Kidney glomerular epithelial cell (primary cell): ENCODE results near the gene DLGAP1.

Experiments used
- DNase-seq: peaks from one replicate; lab custom pipeline; 2025; lab: John Stamatoyannopoulos, UW

Gene DLGAP1

GRCh38 chr18:3773303-3773702 lies 681.8 kb downstream of the DLGAP1 start:
- peak; percentile 23 for DNase-seq

DNA sequence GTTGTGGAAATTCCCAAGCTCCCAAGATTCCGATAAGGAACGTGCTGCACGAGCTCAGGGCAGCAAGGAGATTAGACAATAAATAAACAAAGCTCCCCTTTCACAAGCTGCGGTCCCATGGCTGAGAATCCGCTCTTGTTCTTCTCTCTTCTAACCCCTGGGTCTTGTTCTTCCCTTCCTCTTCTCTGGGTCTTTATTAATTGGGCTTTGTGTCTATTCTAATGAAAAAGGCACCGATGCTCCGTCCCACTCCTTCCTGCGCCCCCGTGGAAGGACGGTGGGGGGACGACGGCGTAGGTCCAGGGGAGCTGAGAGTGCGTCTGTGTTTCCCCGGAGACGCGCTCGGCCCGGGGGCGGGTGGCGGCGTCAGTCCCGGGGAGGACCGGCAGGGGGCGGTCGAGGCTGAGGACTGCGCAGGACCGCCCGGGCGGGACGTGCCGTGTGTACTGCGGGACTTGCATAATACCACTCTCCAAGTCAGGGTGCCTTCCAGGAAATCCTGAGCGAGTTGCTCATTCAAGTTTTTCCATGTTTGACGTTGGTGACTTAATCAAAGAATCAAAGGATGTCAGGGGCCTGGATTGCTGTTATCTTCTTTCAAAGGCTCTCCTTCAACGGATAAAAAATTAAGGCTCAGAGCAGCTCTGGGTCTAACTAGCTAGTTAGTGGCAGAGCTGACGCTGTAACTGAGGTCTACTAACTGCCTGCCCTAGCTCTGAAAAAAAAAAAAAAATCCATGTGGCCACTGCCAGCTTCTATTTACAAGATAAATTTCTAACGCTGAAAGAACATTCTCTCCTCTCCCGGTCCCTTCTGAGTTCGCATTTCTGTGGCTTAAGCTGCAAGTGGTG lies 683.8 kb downstream of the DLGAP1 start:
- DNase-seq = peak; percentile 83

- DNase-seq = peak; percentile 20
These were observed 693.8 kb downstream of the DLGAP1 start for GRCh38 chr18:3761266-3761665.

DNA sequence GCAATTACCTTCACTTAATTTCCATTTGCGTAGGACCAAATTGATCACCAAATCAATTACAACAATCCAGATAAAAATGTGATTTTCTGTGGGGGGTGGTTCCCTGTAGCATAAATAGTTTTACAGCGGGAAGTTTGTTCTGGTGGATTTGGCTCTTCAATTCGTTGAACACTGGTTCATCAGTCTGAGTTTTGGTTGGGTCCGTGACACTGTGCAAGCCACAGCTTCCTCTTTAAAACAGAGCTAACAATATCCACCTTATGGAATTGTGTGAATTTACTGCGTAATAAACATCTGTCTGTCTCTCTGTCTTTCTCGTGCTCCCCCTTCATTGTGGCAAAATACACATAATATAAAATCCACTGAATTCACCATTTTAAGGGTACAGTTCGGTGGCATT lies 694.4 kb downstream of the DLGAP1 start:
- no peak for DNase-seq

DNA sequence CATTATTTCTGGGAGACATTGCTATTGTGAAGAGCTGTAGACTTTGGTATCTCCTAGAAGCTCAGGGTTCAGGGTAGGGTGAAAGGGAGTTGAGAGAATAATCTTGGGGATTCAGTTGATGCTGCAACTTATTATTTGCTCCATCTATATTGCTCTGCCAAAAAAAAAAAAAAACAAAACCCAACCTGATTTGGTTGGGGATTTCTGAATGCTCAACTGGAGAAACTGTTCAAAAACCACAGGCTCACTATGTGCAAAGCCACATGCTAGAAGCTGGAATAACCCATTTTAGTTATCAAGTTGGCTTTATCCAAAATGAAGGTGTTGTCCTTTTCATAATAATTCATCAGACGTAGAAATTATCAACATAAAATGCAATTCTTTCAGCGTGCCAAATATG lies 696.0 kb downstream of the DLGAP1 start:
- DNase-seq = no peak

GRCh38 chr18:3758531-3758930 lies 696.6 kb downstream of the DLGAP1 start:
- no peak for DNase-seq

- DNase-seq = no peak
These were observed 697.7 kb downstream of the DLGAP1 start for GRCh38 chr18:3757361-3757760.

DNA sequence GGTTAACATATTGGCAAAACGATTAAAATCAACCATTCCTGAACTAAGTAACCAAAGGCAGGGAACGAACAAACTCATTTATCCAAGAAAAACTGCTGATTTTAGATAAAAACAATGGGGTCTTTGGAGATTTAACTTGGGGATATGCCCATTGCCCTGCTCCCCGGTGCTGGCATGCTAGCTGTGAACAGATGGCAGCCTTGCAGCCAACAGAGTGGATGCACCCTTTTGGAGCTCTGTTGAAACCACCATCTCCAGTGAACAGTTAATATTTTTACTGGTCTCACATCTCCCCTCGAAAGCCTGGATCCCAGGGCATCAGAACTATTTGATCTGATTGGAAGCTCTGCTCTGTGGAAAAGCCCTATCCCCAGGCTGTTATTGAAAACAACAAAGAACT lies 702.0 kb downstream of the DLGAP1 start:
- DNase-seq = no peak

DNA sequence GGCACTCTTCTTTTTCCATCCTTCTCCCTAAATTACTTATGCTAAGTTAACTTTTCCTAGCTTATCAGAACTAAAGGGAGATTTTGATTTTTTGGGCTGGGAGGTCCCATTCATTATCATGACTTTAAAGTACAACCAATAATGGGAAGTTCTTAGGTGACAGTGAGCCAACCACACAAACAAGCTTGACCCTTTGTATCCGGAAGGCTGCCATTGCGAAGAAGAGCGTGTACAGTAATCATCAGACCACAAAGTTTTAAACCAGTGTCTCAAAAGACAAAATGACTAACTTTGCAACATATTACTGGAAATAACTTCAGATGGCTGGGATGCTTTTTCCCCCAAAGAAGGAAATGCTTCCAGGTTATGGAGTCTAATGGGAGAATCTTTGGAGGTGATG lies 707.0 kb downstream of the DLGAP1 start:
- DNase-seq = no peak

- DNase-seq = no peak
These were observed 707.7 kb downstream of the DLGAP1 start for GRCh38 chr18:3747176-3747973.

DNA sequence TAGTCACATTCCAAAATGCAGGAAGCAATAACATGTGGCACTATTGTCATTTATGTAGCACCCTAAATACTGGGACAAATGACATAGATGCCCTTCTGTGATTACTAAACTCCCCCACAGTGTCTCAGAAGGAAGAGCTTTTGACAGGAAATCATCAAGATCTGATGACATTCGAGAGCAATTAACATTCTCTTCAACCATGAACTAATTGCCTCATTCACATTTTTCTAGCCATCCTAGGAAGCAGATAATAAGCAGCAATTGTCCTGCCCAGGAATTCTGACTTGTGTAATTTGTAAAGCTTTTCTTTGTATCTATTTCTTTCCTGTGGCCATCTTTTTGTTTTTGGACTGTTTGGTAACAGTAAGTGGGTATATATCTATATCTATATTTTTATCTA lies 712.6 kb downstream of the DLGAP1 start:
- DNase-seq = no peak

DNA sequence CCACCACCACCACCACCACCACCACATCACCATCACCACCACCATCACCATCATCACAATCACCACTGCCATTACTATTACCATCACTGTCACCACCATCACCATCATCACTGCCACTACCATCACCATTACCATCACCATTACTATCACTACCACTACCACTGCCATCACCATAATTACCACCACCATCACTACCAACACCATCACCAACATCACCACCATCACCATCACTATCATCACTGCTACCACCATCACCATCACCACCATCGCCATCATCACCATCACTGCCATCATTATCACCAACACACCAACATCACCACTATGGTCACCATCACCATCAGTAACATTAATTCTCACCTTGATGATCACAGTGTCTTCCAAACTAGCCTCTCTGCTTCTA lies 713.8 kb downstream of the DLGAP1 start:
- DNase-seq = no peak

- no peak for DNase-seq
These were observed 726.2 kb downstream of the DLGAP1 start for GRCh38 chr18:3728704-3729437.

- DNase-seq = no peak
These were observed 727.8 kb downstream of the DLGAP1 start for GRCh38 chr18:3727274-3727673.

DNA sequence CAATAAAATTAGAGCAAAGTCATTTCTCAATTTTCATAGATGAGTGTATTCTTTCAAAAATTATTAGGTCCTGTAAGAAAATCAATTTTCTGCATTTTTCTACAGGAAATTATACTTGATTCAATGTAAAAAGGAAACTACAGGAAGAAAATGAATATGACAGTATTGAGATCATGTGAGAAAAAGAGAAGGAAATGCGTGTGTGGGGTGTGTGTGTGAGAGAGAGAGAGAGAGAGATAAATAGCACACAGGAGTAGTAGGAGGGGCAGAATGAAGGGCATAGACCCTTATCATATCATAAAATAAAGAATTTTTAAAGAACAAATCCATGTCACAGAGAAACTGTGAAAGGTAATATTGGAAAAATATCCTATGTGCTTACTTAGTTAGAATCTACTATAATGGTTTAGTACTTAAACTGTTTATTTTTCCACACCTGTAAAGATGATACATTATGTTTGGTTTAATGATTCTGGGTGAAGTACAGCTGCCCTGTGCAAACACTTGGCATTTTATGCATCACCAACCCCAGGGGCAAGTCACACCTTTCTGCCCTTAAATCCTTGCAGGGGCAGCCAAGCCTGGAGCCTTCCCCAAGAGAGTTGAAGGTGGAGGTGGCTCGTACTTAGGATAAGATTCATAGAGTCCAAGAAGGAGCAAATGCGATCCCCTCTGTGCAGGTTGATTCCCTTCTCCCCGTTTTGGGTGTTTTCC lies 728.7 kb downstream of the DLGAP1 start:
- no peak for DNase-seq

- DNase-seq = no peak
These were observed 730.0 kb downstream of the DLGAP1 start for GRCh38 chr18:3725115-3725514.

GRCh38 chr18:3723554-3723953 lies 731.6 kb downstream of the DLGAP1 start:
- DNase-seq = no peak

DNA sequence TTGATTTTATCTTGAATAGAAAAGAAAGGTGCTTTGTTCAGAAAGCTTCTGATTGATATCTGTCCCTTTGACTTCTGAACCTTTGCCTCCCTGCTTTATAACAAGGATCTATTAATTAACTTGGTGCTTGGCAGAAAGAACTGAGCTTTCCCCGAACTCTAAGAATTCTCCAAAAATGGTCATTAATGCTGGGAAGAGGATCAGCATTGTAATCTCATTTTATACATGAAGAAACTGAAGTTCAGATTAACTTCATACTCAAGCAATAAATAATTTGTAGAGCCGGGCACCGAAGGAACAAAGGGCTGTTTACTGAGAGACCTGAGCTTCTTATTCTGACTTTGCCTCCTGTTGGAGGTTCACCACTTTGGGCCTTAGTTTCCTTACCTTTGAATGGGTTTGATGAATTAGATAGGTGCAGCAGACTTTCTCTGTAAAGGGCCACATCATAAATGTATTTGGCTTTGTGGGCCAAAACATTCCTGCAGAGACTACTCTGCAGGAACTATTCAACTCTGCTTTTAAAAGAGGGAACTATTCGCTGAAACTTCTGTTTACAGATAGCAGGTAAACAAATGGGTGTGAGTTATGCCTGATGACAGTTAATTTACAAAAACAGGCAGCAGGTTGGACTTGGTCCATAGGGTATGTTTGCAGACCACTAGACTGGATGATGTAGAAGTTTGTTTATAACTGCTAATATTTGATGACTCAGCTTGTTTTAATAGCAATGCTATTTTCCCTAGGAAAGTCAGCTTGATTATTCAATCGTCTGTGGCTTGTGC lies 732.3 kb downstream of the DLGAP1 start:
- no peak for DNase-seq

DNA sequence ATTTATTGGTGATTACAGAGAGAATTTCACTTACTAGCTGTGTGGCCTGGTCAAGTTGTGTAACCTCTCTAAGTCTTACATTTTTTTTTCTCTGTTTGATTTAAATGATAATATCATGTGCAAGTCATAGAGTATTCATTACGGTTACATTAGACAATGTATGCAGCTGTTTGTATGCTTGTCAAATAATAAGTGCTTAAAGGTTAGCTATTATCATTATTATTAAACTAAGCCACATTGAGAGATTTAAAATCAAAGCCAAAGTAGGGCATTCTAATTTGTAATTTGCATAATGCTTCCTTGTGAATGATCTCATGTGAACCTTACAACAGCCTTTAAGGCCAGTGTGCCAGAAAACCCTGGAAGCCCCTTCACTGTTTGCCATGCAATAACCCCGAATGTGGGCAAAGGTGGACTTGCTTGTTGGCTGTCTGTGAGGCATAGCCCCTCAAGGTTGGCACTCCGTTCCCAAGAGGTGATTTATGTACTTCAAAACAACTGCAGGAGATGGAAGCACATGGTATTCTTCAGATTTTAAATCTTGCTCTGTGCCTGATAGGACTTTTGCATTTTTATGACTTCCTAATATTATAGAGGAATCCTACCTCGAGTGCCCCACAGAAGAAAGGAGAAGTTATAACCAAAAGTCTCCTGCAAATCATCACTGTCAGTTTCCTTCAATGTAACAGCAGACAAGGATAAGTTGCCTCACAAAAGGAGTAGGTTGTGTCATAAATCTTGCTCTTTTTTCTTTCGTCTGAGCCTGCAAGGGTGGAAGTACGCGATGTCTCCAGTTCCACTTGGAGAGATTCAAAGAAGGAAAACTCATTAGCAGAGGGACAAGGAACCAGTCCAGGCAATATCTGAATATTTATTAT lies 733.1 kb downstream of the DLGAP1 start:
- DNase-seq = no peak
